GM18867 (cell line): ENCODE measurements around the gene SCFD2.
A peak's percentile ranks its signal among the peaks of the same experiment; 100 is the strongest.

Experiments used
- ATAC-seq: cut with Tn5 transposase; IDR thresholded peaks from one replicate; pipeline ENCODE4 v1.9.1; 2021; ENCODE audit warnings: mild to moderate bottlenecking, moderate library complexity; ENCODE audit not compliant: unreplicated experiment

SCFD2 gene

DNA sequence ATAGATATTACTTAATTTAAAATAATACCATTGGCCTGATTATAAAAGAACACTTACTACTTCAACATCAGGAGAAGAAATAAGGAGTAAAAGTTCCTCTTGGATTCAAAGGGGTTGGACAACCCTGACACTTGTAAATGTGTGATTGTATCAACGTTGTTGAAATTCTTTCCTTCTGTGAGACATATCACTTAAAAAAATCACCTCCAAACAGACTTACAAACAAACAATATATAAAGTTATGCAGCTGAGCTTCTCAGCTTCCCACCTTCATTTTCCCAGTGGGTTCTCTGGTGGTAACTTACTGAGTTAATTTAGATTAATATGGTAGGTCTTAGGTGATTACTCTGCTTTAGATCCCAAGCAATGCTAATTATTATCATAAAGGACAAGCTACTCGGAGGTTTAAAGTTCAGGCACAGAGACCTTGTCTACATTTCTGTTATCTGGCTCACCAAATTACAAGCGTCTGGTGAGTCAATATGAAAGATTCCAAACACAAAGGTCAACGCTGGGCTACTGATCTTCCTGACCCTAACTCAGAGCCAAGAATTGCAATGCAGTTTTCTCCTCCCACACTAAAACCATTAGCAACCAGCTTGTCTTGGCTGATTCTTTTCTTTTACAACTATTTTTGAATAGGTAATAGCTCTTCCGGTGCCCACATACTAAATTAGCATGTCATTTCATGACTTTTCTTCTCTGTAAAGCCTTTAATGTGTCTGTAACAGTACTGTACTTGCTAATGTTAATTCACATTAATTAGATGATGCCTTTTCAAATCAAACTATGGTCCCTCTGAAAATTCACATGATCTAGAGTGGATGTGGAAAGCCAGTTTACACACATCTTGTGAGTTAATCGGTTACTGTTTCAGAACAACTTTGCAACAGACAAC, 346.1 kb downstream of the SCFD2 start:
- no peak for ATAC-seq

- no peak for ATAC-seq
These were observed 347.4 kb downstream of the SCFD2 start for GRCh38 chr4:53018471-53018870.

GRCh38 chr4:53016099-53016820, 349.6 kb downstream of the SCFD2 start:
- ATAC-seq, result no peak

DNA sequence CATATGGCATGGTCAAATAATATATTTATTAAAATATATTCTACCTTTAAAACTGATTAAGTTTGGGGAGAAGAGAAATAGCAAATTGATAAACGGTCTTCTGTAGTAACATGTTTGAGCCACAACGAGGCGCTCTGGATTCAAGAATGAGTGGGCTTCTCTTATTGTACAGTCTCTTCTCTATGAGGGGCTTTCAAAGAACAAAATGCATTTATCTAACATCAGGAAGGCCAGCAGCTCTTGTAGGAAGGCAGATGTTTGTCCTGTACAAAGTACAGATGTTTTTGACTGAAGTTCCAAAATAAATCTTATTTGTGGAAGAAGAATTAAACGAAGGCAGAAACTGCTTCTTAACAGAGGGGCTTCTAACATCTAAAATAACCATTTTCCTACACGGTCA, 350.2 kb downstream of the SCFD2 start:
- no peak for ATAC-seq

DNA sequence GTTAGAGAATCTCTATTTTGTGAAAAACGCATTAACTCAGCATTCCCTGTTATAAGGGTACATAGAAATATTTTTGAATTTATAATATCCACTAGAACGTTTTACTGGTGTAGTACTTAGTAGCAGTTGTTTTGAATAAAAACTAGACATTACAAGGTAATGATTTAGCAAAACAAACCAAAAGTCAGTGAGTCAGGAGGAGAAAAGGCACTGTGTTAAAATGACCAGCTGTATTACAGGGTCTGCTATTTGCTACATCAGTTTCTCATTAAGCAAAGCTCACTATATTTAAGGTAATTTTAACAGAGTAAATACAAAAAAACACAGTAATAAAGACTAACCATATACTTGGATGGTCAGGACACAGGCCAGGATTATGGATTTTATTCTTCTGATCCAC, 351.0 kb downstream of the SCFD2 start:
- ATAC-seq, result no peak

DNA sequence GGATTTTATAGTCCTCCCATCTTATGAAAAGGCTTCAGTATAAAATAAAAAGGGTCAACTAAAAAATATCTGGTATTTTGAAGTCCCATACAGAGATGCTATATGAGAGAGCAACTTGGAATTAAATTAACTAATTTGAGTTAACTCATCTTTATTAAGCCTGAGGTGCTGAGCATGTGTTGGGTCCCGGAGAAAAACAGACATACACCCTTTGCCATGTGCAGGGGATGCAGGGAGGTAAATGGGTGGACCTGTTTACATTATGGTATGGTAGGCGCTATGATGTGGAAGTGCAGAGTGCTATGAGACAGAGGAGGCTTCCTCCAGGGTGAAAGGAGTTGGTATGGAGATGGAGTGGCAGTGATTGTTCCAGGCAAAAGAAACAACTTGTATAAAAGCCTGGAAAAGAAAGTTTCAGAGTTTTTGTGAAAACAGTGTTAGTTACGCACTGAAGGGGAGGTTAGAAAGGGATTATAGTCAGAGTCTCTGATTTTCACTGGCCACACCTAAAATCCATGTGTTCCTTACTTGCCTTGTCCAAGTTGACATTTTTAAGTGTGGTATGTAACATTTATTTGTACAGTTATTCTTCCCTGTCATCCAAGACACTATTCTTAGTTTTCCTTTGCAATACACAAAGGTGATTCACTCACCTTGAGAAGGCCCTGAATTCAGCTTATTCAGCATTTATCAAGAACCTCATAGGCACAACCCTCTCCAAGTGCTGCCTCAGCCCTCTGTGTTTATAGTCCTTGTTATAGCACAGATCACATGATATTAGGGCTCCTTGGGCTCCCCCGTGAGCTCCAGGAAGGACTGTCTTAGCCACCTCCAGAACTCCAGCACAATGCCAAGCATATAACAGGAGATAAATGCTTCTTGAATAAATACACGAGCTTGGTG, 351.7 kb downstream of the SCFD2 start:
- ATAC-seq, result no peak

- ATAC-seq, result peak; percentile 64
These were observed 353.1 kb downstream of the SCFD2 start for GRCh38 chr4:53012738-53013137.

DNA sequence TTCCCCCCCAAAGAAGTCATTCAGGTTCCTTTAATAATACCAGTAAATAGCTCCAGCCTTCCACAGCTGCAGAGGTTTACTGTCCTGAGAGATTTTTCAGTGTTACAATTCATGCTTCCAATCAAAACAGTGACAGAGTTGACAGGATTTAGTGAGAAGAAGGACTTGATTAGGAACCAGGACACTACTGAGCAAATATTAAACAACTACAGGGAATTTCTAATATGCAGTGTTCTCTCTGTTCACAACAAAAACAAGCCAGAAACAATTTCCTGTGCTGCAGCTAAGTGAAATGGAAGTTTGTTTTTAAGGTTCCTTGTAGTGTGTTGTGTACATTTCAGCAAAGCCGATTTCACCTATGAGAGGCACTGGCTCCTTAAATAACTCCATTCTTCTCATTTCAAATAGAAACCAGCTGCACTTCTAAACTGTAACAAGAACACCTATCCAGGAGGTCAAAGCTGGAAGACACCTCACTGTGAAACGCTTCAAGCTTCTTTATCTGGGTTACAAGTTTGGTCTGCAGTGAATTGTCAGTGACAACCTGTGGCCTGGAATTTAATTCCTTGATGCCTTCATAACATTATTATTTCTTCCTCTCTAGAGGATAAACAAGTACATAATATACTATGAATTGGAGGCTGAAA, 354.5 kb downstream of the SCFD2 start:
- no peak for ATAC-seq

DNA sequence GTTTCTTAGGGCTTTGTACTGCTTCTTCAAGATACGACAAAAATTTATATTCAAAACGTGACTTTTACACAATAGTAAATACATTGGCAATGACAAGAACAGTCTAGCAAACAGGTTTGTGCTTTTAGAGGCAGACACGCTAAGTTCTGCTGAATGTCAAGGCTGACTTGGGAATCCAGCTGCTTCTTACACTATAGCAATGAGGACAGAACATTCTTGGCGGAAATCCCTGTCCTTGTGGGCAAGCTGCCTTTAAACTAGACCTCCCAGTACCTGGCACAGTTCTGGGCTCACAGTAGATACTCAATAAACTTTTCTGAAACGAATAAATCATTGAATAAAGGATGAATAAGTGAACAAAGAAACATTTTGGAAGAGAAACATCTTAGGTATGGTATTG, 355.5 kb downstream of the SCFD2 start:
- no peak for ATAC-seq

DNA sequence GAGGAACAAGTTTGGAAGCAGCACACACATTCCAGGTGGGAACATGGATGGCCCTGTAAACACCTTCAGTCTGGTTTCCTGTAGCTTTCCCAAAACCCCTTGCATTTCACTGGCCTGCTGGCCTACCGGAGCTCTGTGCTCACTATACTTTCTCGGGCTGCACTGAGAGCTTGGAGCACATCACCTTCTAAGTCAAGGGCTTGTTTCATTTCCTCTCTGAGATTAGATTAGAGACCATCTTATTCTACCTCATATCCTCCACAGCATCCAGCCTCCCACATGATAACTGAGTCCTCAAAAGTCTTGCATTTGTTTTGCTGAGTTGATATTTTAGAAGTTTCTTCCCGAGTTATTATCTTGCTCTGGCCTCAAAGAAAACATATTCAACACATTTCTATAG, 356.0 kb downstream of the SCFD2 start:
- peak; percentile 56 for ATAC-seq

- no peak for ATAC-seq
These were observed 358.8 kb downstream of the SCFD2 start for GRCh38 chr4:53007024-53007423.

- no peak for ATAC-seq
These were observed 360.1 kb downstream of the SCFD2 start for GRCh38 chr4:53005808-53006207.

GRCh38 chr4:53005149-53005546, 360.7 kb downstream of the SCFD2 start:
- no peak for ATAC-seq

GRCh38 chr4:53004497-53005148, 361.2 kb downstream of the SCFD2 start:
- ATAC-seq, result no peak

GRCh38 chr4:53003959-53004358, 361.9 kb downstream of the SCFD2 start:
- ATAC-seq, result no peak

- ATAC-seq, result no peak
These were observed 365.3 kb downstream of the SCFD2 start for GRCh38 chr4:53000560-53000959.

DNA sequence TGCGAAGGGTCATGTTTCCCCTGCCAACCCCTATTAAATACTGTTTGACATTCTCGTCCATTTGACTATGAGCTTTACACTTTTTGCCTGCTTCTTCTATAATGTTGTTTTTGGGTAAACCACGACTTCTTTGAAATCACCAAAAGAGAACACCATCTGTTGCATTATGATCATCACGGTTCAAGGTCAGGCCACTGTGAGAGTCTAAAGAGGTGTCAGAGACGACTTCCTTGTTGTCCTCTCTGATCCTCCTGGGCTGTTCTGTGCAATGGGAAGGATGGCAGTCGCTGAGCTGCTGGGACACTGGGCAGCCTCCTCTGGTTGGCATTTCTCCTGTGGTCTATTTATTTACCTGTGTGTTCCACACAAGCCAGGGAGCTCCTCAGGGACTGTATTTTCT, 366.2 kb downstream of the SCFD2 start:
- ATAC-seq, result no peak

DNA sequence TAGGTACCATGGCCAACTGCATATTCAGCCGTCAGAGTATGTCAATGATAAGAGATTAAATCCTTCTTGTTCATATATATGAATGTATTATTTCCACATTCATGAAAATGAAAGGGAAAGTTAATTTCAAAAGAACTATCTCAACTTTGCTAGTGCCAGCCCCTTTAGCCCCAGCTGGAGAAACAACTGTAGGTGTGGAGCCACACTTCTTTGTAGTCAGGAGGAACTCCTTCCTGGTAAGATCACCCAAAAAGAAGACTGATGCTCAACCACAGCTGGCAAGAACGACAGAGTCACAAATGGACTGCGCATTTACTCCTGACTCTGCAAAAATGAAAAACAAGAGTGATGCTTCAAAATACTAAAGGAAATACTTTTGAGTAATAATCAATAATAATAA, 367.4 kb downstream of the SCFD2 start:
- no peak for ATAC-seq

GRCh38 chr4:52997132-52997416, 368.8 kb downstream of the SCFD2 start:
- no peak for ATAC-seq
